Endometrium (tissue), 2 donors: ENCODE results near the gene HOXC9.

ENCODE experiments used
- FAIRE-seq: peaks from 2 replicates; lab custom pipeline; 2012; peaks lifted over from hg19 to GRCh38; lab: Jason Lieb, UNC
- donor health status: control.
- donor health status: control.

Gene HOXC9

GRCh38 chr12:53976172-53976822, 23.7 kb upstream of the HOXC9 start:
- no peak for FAIRE-seq

GRCh38 chr12:53976823-53977595, 23.0 kb upstream of the HOXC9 start:
- FAIRE-seq: no peak

GRCh38 chr12:53977596-53978445, 22.1 kb upstream of the HOXC9 start:
- no peak for FAIRE-seq

GRCh38 chr12:53978477-53979356, 21.2 kb upstream of the HOXC9 start:
- FAIRE-seq: no peak

GRCh38 chr12:53980104-53980801, 19.7 kb upstream of the HOXC9 start:
- no peak for FAIRE-seq

- no peak for FAIRE-seq
Measured at GRCh38 chr12:53980802-53981496, 19.0 kb upstream of the HOXC9 start.

GRCh38 chr12:53981634-53982565, 18.1 kb upstream of the HOXC9 start:
- FAIRE-seq: no peak

GRCh38 chr12:53982648-53983567, 17.1 kb upstream of the HOXC9 start:
- FAIRE-seq: no peak

- no peak for FAIRE-seq
Measured at GRCh38 chr12:53983568-53983949, 16.4 kb upstream of the HOXC9 start.

GRCh38 chr12:53983950-53984572, 15.9 kb upstream of the HOXC9 start:
- FAIRE-seq: no peak

- FAIRE-seq: no peak
Measured at GRCh38 chr12:53984901-53985691, 14.9 kb upstream of the HOXC9 start, which contains the start of gene HOXC10. Gene HOXC10 (plus strand): TSS chr12:53985146. CDS start chr12:53985260, 114 bp downstream.

GRCh38 chr12:53985692-53985993, 14.3 kb upstream of the HOXC9 start:
- no peak for FAIRE-seq

- no peak for FAIRE-seq
Measured at GRCh38 chr12:53985994-53986685, 13.8 kb upstream of the HOXC9 start.

GRCh38 chr12:53986686-53987483, 13.1 kb upstream of the HOXC9 start:
- FAIRE-seq: no peak

- no peak for FAIRE-seq
Measured at GRCh38 chr12:53987787-53988230, 12.2 kb upstream of the HOXC9 start.
